H9 (cell line): Measurements from ENCODE around the gene NEURL4. TPM values are rescaled to one million over a fixed set of nuclear protein-coding genes. Genes with fewer than 3 reads are reported as not detected.

ENCODE experiments used
- DNase-seq: peaks from one replicate; pipeline ENCODE4 v3.0.0-alpha.2; 2017
- H2AFZ ChIP-seq: one replicate; pipeline ENCODE4 v1.6.1; 2013; ENCODE audit warnings: mild to moderate bottlenecking, low read length, control low read depth, moderate library complexity
- H2AK5ac ChIP-seq: 2 replicates; pipeline ENCODE4 v1.6.1; 2013; ENCODE audit warnings: low read length, control low read depth, mixed read lengths; ENCODE audit not compliant: insufficient read length
- H2BK120ac ChIP-seq: one replicate; pipeline ENCODE4 v1.6.1; 2013; ENCODE audit warnings: low read depth, mild to moderate bottlenecking, low read length, control low read depth, inconsistent platforms; ENCODE audit not compliant: poor library complexity, severe bottlenecking
- H2BK12ac ChIP-seq: 2 replicates; pipeline ENCODE4 v1.6.1; 2013; ENCODE audit warnings: low read length, control low read depth, mixed read lengths, low read depth; ENCODE audit not compliant: insufficient read length
- H2BK15ac ChIP-seq: 2 replicates; pipeline ENCODE4 v1.6.1; 2013; ENCODE audit warnings: low read depth, low read length, control low read depth
- H2BK20ac ChIP-seq: one replicate; pipeline ENCODE4 v1.6.1; 2013; ENCODE audit warnings: low read depth, mild to moderate bottlenecking, low read length, control low read depth, inconsistent platforms; ENCODE audit not compliant: poor library complexity, severe bottlenecking
- H2BK5ac ChIP-seq: 2 replicates; pipeline ENCODE4 v1.6.1; 2013; ENCODE audit warnings: low read length, control low read depth, mixed read lengths; ENCODE audit not compliant: insufficient read length
- H3K14ac ChIP-seq: 2 replicates; pipeline ENCODE4 v1.6.1; 2013; ENCODE audit warnings: low read length, control low read depth; ENCODE audit not compliant: insufficient read depth
- H3K18ac ChIP-seq: 2 replicates; pipeline ENCODE4 v1.6.1; 2013; ENCODE audit warnings: low read depth, mild to moderate bottlenecking, mixed read lengths, low read length, control low read depth; ENCODE audit not compliant: insufficient read length
- H3K23ac ChIP-seq: 2 replicates; pipeline ENCODE4 v1.6.1; 2013; ENCODE audit warnings: low read length, control low read depth, mixed read lengths, low read depth; ENCODE audit not compliant: insufficient read length
- H3K23me2 ChIP-seq: 2 replicates; pipeline ENCODE4 v1.6.1; 2013; ENCODE audit warnings: low read depth, mild to moderate bottlenecking, mixed read lengths, low read length, control low read depth; ENCODE audit not compliant: insufficient read length, poor library complexity, severe bottlenecking
- H3K27ac ChIP-seq: 2 replicates; pipeline ENCODE4 v1.5.1; 2013; ENCODE audit warnings: low read length, control low read depth, mixed read lengths, low read depth; ENCODE audit not compliant: insufficient read length
- H3K27me3 ChIP-seq: 2 replicates; pipeline ENCODE4 v1.6.1; 2013; ENCODE audit warnings: low read length, control low read depth, inconsistent platforms; ENCODE audit not compliant: insufficient read depth
- H3K4ac ChIP-seq: 2 replicates; pipeline ENCODE4 v1.6.1; 2013; ENCODE audit warnings: low read depth, mild to moderate bottlenecking, control low read depth, inconsistent platforms, low read length, moderate library complexity
- H3K4me1 ChIP-seq: 2 replicates; pipeline ENCODE4 v1.6.1; 2013; ENCODE audit warnings: low read length, control low read depth, inconsistent platforms; ENCODE audit not compliant: insufficient read depth
- H3K4me2 ChIP-seq: 2 replicates; pipeline ENCODE4 v1.6.1; 2013; ENCODE audit warnings: low read length, control low read depth, mixed read lengths; ENCODE audit not compliant: insufficient read length, insufficient read depth
- H3K56ac ChIP-seq: 2 replicates; pipeline ENCODE4 v1.6.1; 2013; ENCODE audit warnings: low read depth, mild to moderate bottlenecking, mixed read lengths, low read length, control low read depth; ENCODE audit not compliant: insufficient read length
- H3K79me1 ChIP-seq: 2 replicates; pipeline ENCODE4 v1.6.1; 2013; ENCODE audit warnings: low read depth, mild to moderate bottlenecking, moderate library complexity, low read length, control low read depth, inconsistent platforms; ENCODE audit not compliant: insufficient read depth, poor library complexity, severe bottlenecking
- H3K79me2 ChIP-seq: 2 replicates; pipeline ENCODE4 v1.6.1; 2013; ENCODE audit warnings: low read length, control low read depth, inconsistent platforms; ENCODE audit not compliant: insufficient read depth
- H3K9ac ChIP-seq: 2 replicates; pipeline ENCODE4 v1.6.1; 2013; ENCODE audit warnings: low read length, control low read depth, mixed read lengths; ENCODE audit not compliant: insufficient read length; ENCODE audit errors: extremely low read depth
- H3K9me3 ChIP-seq: one replicate; pipeline ENCODE4 v1.6.1; 2013; ENCODE audit warnings: low read depth, low read length, inconsistent platforms; ENCODE audit not compliant: control insufficient read depth
- H3T11ph ChIP-seq: one replicate; pipeline ENCODE4 v1.6.1; 2013; ENCODE audit warnings: mild to moderate bottlenecking, low read length, control low read depth, inconsistent platforms
- H4K20me1 ChIP-seq: one replicate; pipeline ENCODE4 v1.6.1; 2013; ENCODE audit not compliant: control insufficient read depth, insufficient read length, insufficient read depth
- H4K5ac ChIP-seq: 2 replicates; pipeline ENCODE4 v1.6.1; 2013; ENCODE audit warnings: low read depth, mild to moderate bottlenecking, mixed read lengths, low read length, control low read depth; ENCODE audit not compliant: insufficient read length
- H4K8ac ChIP-seq: replicated peaks from 2 replicates; pipeline ENCODE4 v1.6.1; 2013; ENCODE audit warnings: low read length, control low read depth, mixed read lengths, low read depth; ENCODE audit not compliant: insufficient read length
- H4K91ac ChIP-seq: 2 replicates; pipeline ENCODE4 v1.6.1; 2013; ENCODE audit warnings: low read depth, mild to moderate bottlenecking, moderate library complexity, mixed read lengths, low read length, control low read depth; ENCODE audit not compliant: insufficient read length
- H3K27ac Mint-ChIP-seq, 3 experiments: 2 replicates in 2 of 3; 3 replicates in 1 of 3; pipeline ENCODE4 v1.8.0; 2020 to 2021; ENCODE audit warnings: mixed read lengths in 3 of 3, mild to moderate bottlenecking in 1 of 3, moderate library complexity in 1 of 3
- H3K27me3 Mint-ChIP-seq: 2 replicates; pipeline ENCODE4 v1.8.0; 2021; ENCODE audit warnings: low read depth, mild to moderate bottlenecking, moderate library complexity, mixed read lengths
- H3K36me3 Mint-ChIP-seq, 3 experiments: 2 replicates in 2 of 3; 3 replicates in 1 of 3; pipeline ENCODE4 v1.8.0; 2020 to 2021; ENCODE audit warnings: low read depth in 3 of 3, mixed read lengths in 3 of 3; ENCODE audit not compliant: insufficient read depth in 1 of 3
- H3K4me1 Mint-ChIP-seq, 2 experiments: 2 replicates each; pipeline ENCODE4 v1.8.0; 2020; ENCODE audit warnings: mixed read lengths in 2 of 2
- H3K4me3 Mint-ChIP-seq, 2 experiments: 2 replicates in 1 of 2; 3 replicates in 1 of 2; pipeline ENCODE4 v1.8.0; 2020 to 2021; ENCODE audit warnings: mild to moderate bottlenecking in 2 of 2, mixed read lengths in 2 of 2, moderate library complexity in 1 of 2
- H3K9me3 Mint-ChIP-seq, 2 experiments: 2 replicates in 1 of 2; 3 replicates in 1 of 2; pipeline ENCODE4 v1.8.0; 2020; ENCODE audit warnings: mild to moderate bottlenecking in 2 of 2, mixed read lengths in 2 of 2, moderate library complexity in 1 of 2
- CTCF ChIP-seq: fragments of 200-600 bp; sonication (generic); conservative IDR thresholded peaks from 3 replicates; pipeline ENCODE4 v1.8.0; 2021; ENCODE audit warnings: antibody characterized with exemption, mild to moderate bottlenecking
- WGBS: extraction: QIAGEN DNeasy Blood & Tissue Kit; methylation state at CpG from one replicate; pipeline ENCODE4 v1.1.7; 2013; ENCODE audit warnings: missing lambda C conversion rate, low lambda C conversion rate, mixed read lengths; ENCODE audit not compliant: insufficient read length; ENCODE audit errors: extremely low coverage; 5-methylcytosine and 5-hydroxymethylcytosine counted together
- total RNA-seq: library from RNA; stranded (reverse); gene quantifications from 2 replicates; pipeline ENCODE4 v1.2.1, GENCODE V29; 2021

Gene NEURL4
- total RNA-seq, 1 experiment from 2014 or later = 54.8 TPM

GRCh38 chr17:7292194-7292593 is 36.9 kb downstream of the NEURL4 start:
- Histone ChIP-seq H2AK5ac (no peak overlapping the region), H2BK5ac (no peak overlapping the region), H3K9ac (no peak overlapping the region), H3K4ac (no peak overlapping the region), H3K4me2 (no peak overlapping the region), H3T11ph (no peak overlapping the region), H3K79me2 (no peaks in the 10 kb centered on the region), H4K8ac (no peak overlapping the region), H3K27ac (no peak overlapping the region), H2BK120ac (no peak overlapping the region), H3K23me2 (peaks cover 4% of the 10 kb centered on the region), H2BK20ac (no peak overlapping the region), H3K9me3 (no peaks in the 10 kb centered on the region), H4K5ac (no peak overlapping the region), H3K14ac (no peak overlapping the region), H3K4me1 (peaks cover 4% of the 10 kb centered on the region; the same call in 1 of the 2 replicates), H2BK12ac (no peak overlapping the region), H3K27me3 (peaks cover 2% of the 10 kb centered on the region), H2BK15ac (no peak overlapping the region), H3K23ac (no peak overlapping the region), H4K20me1 (no peaks in the 10 kb centered on the region), H4K91ac (no peak overlapping the region), H3K18ac (no peak overlapping the region), H3K79me1 (no peaks in the 10 kb centered on the region), H3K56ac (no peak overlapping the region), H2AFZ (no peak overlapping the region)
- no peak for DNase-seq
- Mint-ChIP-seq H3K9me3 (peaks cover 3% of the 10 kb centered on the region in 2 experiments; a peak in 3 of 5 replicates), H3K36me3 (peaks cover 0 to 9% (median 3%) of the 10 kb centered on the region in 3 experiments; a peak in 4 of 7 replicates), H3K27me3 (peaks cover 53% of the 10 kb centered on the region), H3K4me1 (peaks cover 14 to 31% of the 10 kb centered on the region in 2 experiments), H3K27ac (no peak overlapping the region), H3K4me3 (no peak overlapping the region)
- no peak for TF ChIP-seq CTCF
- WGBS = no CpG with 5 or more reads among the region's 2 CpGs
